Liver (tissue), 9 donors: ENCODE results near the gene PPP4R3A. TPM values are rescaled to one million over a fixed set of nuclear protein-coding genes. Genes with fewer than 3 reads are reported as not detected.

Experiments used
- DNase-seq: peaks from one replicate; pipeline ENCODE4 v3.0.0-alpha.2; 2017; ENCODE audit warnings: low spot score
- H3K27ac ChIP-seq, 2 donors: one replicate each; pipeline ENCODE4 v1.7.0; 2013; ENCODE audit warnings: inconsistent platforms in 2 of 2, low read length in 2 of 2, control low read depth in 1 of 2, low read depth in 1 of 2, mild to moderate bottlenecking in 1 of 2
- H3K27me3 ChIP-seq, 4 donors: one replicate each; pipeline versions ENCODE4 v1.6.1 to v1.7.0; 2013; ENCODE audit warnings: low read length in 3 of 4, inconsistent platforms in 1 of 4, mild to moderate bottlenecking in 1 of 4, moderate library complexity in 1 of 4; ENCODE audit not compliant: control insufficient read depth in 4 of 4, insufficient read depth in 4 of 4
- H3K36me3 ChIP-seq, 4 donors: one replicate each; pipeline versions ENCODE4 v1.6.1 to v1.7.0; 2013; ENCODE audit warnings: low read length in 3 of 4, mild to moderate bottlenecking in 3 of 4, low read depth in 1 of 4, moderate library complexity in 1 of 4; ENCODE audit not compliant: control insufficient read depth in 4 of 4, insufficient read depth in 3 of 4
- H3K4me1 ChIP-seq, 4 donors: one replicate each; pipeline versions ENCODE4 v1.6.1 to v1.7.0; 2013; ENCODE audit warnings: low read length in 3 of 4, mild to moderate bottlenecking in 3 of 4, moderate library complexity in 1 of 4; ENCODE audit not compliant: control insufficient read depth in 4 of 4, insufficient read depth in 4 of 4
- H3K4me3 ChIP-seq, 3 donors: one replicate each; pipeline versions ENCODE4 v1.6.1 to v1.7.0; 2013; ENCODE audit warnings: low read length in 3 of 3, control low read depth in 1 of 3, low read depth in 1 of 3, mild to moderate bottlenecking in 1 of 3
- H3K9ac ChIP-seq, 2 donors: one replicate each; pipeline ENCODE4 v1.7.0; 2013; ENCODE audit warnings: low read length in 2 of 2, mild to moderate bottlenecking in 2 of 2, moderate library complexity in 2 of 2, control low read depth in 1 of 2, low read depth in 1 of 2
- H3K9me3 ChIP-seq, 4 donors: one replicate each; pipeline versions ENCODE4 v1.6.1 to v1.7.0; 2013; ENCODE audit warnings: low read length in 3 of 4; ENCODE audit not compliant: control insufficient read depth in 4 of 4
- EGR1 ChIP-seq, 2 donors: IDR thresholded peaks; 2 replicates each; pipeline ENCODE4 v1.6.1; 2016 to 2018; ENCODE audit warnings: antibody characterized with exemption in 2 of 2, low read depth in 2 of 2
- FOXA1 ChIP-seq: IDR thresholded peaks from 2 replicates; pipeline ENCODE4 v1.6.1; 2016; ENCODE audit warnings: antibody characterized with exemption
- FOXA2 ChIP-seq: IDR thresholded peaks from 2 replicates; pipeline ENCODE4 v1.6.1; 2016; ENCODE audit warnings: antibody characterized with exemption
- GABPA ChIP-seq, 2 donors: IDR thresholded peaks in 1 of 2; conservative IDR thresholded peaks in 1 of 2; 2 replicates each; pipeline ENCODE4 v1.6.1; 2016; ENCODE audit warnings: antibody characterized with exemption in 2 of 2, mild to moderate bottlenecking in 1 of 2, moderate library complexity in 1 of 2
- HNF4A ChIP-seq, 2 donors: conservative IDR thresholded peaks; 2 replicates each; pipeline ENCODE4 v1.6.1; 2016; ENCODE audit warnings: antibody characterized with exemption in 2 of 2, mild to moderate bottlenecking in 2 of 2
- HNF4G ChIP-seq: IDR thresholded peaks from 2 replicates; pipeline ENCODE4 v1.6.1; 2016; ENCODE audit warnings: antibody characterized with exemption
- JUND ChIP-seq, 2 donors: IDR thresholded peaks; 2 replicates each; pipeline ENCODE4 v1.6.1; 2016; ENCODE audit warnings: antibody characterized with exemption in 2 of 2
- NR2F2 ChIP-seq: IDR thresholded peaks from 2 replicates; pipeline ENCODE4 v1.6.1; 2016; ENCODE audit warnings: antibody characterized with exemption
- RAD21 ChIP-seq, 2 donors: IDR thresholded peaks; 2 replicates each; pipeline ENCODE4 v1.6.1; 2016; ENCODE audit warnings: antibody characterized with exemption in 2 of 2, mild to moderate bottlenecking in 2 of 2
- RXRA ChIP-seq, 2 donors: IDR thresholded peaks; 2 replicates each; pipeline ENCODE4 v1.6.1; 2017 to 2018; ENCODE audit warnings: antibody characterized with exemption in 2 of 2, mild to moderate bottlenecking in 1 of 2
- SP1 ChIP-seq: IDR thresholded peaks from 2 replicates; pipeline ENCODE4 v1.6.1; 2018; ENCODE audit warnings: antibody characterized with exemption, mild to moderate bottlenecking
- TAF1 ChIP-seq: conservative IDR thresholded peaks from 2 replicates; pipeline ENCODE4 v1.6.1; 2016; ENCODE audit warnings: antibody characterized with exemption, mild to moderate bottlenecking
- YY1 ChIP-seq: IDR thresholded peaks from 2 replicates; pipeline ENCODE4 v1.6.1; 2016; ENCODE audit warnings: antibody characterized with exemption, mild to moderate bottlenecking
- WGBS: extraction: QIAGEN DNeasy Blood & Tissue Kit; methylation state at CpG from one replicate; pipeline ENCODE4 v1.1.7; 2013; 5-methylcytosine and 5-hydroxymethylcytosine counted together
- polyA plus RNA-seq, 2 donors: library from polyadenylated mRNA; stranded (reverse) in 1 of 2; unstranded in 1 of 2; fragments of 200-250 nt in 1 of 2; fragments of >200 nt in 1 of 2; fragmentation: Nextera tagmentation in 1 of 2; extraction: Ambion mirVana in 1 of 2; gene quantifications; one replicate each; pipeline versions ENCODE4 v1.2.1 to v1.2.3, GENCODE V29; 2013 to 2015
- total RNA-seq, 2 donors: library from RNA; depleted of rRNA; stranded (reverse); fragments of >200 nt; gene quantifications; one replicate each; pipeline ENCODE4 v1.2.3, GENCODE V29; 2014
- TF ChIP-seq, protein P1 (sequence below): IDR thresholded peaks from 2 replicates; pipeline ENCODE4 v1.6.1; 2016; ENCODE audit warnings: antibody characterized with exemption
- TF ChIP-seq, protein P2 (sequence below): IDR thresholded peaks from 2 replicates; pipeline ENCODE4 v1.6.1; 2016; ENCODE audit warnings: antibody characterized with exemption, mild to moderate bottlenecking
- TF ChIP-seq, protein P3 (sequence below): IDR thresholded peaks from 2 replicates; pipeline ENCODE4 v1.6.1; 2016; ENCODE audit warnings: antibody characterized with exemption
- TF ChIP-seq, protein P4 (sequence below): fragments of 150-350 bp; IDR thresholded peaks from 2 replicates; pipeline ENCODE4 v1.5.1; 2017; ENCODE audit warnings: improper control_type of control experiment, low read depth, low read length; ENCODE audit not compliant: missing input control
- TF ChIP-seq, protein P5 (sequence below): IDR thresholded peaks from 2 replicates; pipeline ENCODE4 v1.6.1; 2016; ENCODE audit warnings: antibody characterized with exemption
- donor health status: healthy.
- donor health status: healthy.
- donor health status: healthy.
- donor health status: healthy.
- donor health status: healthy.

The PPP4R3A gene
- total and polyA plus RNA-seq, 4 donors, result 18.7 to 63.3 (median 42.5) TPM

DNA sequence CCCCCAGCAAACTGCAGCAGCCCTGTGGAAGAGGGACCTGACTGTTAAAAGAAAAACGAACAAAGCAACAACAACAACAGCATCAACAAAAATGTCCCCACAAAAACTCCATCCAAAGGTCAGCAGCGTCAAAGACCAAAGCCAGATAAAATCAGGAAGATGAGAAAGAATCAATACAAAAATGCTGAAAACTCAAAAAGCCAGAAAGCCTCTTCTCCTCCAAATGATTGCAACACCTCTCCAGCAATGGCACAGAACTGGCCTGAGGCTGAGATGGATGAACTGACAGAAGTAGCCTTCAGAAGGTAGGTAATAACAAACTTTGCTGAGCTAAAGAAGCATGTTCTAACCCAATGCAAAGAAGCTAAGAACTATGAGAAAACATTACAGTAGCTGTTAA is 45.4 kb upstream of the PPP4R3A start:
- no peaks in the 10 kb centered on the region for H3K27me3 ChIP-seq
- no peaks in the 10 kb centered on the region for H3K36me3 ChIP-seq
- no peak overlapping the region for H3K9ac ChIP-seq
- no peak for DNase-seq
- no peak overlapping the region for H3K27ac ChIP-seq
- no peak overlapping the region for H3K4me3 ChIP-seq
- WGBS, result 29% methylated on average over 2 of the region's 2 CpGs
- H3K9me3 ChIP-seq, result no peaks in the 10 kb centered on the region
- peaks cover 0 to 17% (median 14%) of the 10 kb centered on the region in 4 donors for H3K4me1 ChIP-seq
- TF ChIP-seq, protein P1, sequence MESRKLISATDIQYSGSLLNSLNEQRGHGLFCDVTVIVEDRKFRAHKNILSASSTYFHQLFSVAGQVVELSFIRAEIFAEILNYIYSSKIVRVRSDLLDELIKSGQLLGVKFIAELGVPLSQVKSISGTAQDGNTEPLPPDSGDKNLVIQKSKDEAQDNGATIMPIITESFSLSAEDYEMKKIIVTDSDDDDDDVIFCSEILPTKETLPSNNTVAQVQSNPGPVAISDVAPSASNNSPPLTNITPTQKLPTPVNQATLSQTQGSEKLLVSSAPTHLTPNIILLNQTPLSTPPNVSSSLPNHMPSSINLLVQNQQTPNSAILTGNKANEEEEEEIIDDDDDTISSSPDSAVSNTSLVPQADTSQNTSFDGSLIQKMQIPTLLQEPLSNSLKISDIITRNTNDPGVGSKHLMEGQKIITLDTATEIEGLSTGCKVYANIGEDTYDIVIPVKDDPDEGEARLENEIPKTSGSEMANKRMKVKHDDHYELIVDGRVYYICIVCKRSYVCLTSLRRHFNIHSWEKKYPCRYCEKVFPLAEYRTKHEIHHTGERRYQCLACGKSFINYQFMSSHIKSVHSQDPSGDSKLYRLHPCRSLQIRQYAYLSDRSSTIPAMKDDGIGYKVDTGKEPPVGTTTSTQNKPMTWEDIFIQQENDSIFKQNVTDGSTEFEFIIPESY, result no peak
- TF ChIP-seq YY1 (peak; percentile 52), FOXA2 (no peak), JUND (IDR thresholded peaks at IDR 0.05) (no peak), HNF4A (conservative IDR thresholded peaks at IDR 0.05) (peak in 1 of 2 donors; percentile 56), FOXA1 (no peak), RXRA (IDR thresholded peaks at IDR 0.05) (peak; percentile 11 to 20), TAF1 (no peak), SP1 (no peak), HNF4G (no peak), GABPA (IDR thresholded peaks at IDR 0.05 in 1 of 2, conservative IDR thresholded peaks at IDR 0.05 in 1 of 2) (no peak), EGR1 (IDR thresholded peaks at IDR 0.05; ENCODE audit: low read depth in 2 of 2) (no peak), RAD21 (IDR thresholded peaks at IDR 0.05) (no peak), NR2F2 (no peak)
- TF ChIP-seq, protein P2, sequence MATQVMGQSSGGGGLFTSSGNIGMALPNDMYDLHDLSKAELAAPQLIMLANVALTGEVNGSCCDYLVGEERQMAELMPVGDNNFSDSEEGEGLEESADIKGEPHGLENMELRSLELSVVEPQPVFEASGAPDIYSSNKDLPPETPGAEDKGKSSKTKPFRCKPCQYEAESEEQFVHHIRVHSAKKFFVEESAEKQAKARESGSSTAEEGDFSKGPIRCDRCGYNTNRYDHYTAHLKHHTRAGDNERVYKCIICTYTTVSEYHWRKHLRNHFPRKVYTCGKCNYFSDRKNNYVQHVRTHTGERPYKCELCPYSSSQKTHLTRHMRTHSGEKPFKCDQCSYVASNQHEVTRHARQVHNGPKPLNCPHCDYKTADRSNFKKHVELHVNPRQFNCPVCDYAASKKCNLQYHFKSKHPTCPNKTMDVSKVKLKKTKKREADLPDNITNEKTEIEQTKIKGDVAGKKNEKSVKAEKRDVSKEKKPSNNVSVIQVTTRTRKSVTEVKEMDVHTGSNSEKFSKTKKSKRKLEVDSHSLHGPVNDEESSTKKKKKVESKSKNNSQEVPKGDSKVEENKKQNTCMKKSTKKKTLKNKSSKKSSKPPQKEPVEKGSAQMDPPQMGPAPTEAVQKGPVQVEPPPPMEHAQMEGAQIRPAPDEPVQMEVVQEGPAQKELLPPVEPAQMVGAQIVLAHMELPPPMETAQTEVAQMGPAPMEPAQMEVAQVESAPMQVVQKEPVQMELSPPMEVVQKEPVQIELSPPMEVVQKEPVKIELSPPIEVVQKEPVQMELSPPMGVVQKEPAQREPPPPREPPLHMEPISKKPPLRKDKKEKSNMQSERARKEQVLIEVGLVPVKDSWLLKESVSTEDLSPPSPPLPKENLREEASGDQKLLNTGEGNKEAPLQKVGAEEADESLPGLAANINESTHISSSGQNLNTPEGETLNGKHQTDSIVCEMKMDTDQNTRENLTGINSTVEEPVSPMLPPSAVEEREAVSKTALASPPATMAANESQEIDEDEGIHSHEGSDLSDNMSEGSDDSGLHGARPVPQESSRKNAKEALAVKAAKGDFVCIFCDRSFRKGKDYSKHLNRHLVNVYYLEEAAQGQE, result no peak
- TF ChIP-seq, protein P3, sequence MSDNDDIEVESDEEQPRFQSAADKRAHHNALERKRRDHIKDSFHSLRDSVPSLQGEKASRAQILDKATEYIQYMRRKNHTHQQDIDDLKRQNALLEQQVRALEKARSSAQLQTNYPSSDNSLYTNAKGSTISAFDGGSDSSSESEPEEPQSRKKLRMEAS, result no peak
- TF ChIP-seq, protein P4, sequence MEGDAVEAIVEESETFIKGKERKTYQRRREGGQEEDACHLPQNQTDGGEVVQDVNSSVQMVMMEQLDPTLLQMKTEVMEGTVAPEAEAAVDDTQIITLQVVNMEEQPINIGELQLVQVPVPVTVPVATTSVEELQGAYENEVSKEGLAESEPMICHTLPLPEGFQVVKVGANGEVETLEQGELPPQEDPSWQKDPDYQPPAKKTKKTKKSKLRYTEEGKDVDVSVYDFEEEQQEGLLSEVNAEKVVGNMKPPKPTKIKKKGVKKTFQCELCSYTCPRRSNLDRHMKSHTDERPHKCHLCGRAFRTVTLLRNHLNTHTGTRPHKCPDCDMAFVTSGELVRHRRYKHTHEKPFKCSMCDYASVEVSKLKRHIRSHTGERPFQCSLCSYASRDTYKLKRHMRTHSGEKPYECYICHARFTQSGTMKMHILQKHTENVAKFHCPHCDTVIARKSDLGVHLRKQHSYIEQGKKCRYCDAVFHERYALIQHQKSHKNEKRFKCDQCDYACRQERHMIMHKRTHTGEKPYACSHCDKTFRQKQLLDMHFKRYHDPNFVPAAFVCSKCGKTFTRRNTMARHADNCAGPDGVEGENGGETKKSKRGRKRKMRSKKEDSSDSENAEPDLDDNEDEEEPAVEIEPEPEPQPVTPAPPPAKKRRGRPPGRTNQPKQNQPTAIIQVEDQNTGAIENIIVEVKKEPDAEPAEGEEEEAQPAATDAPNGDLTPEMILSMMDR, result no peak
- TF ChIP-seq, protein P5, sequence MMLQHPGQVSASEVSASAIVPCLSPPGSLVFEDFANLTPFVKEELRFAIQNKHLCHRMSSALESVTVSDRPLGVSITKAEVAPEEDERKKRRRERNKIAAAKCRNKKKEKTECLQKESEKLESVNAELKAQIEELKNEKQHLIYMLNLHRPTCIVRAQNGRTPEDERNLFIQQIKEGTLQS, result no peak
